Measurements from ENCODE around the gene CROCC. TPM values are rescaled to one million over a fixed set of nuclear protein-coding genes. Genes with fewer than 3 reads are reported as not detected.
"Not testable (repeated sequence)": the region's sequence is repeated elsewhere in the genome, so short reads cannot be mapped to it uniquely, and the experiment has no call there.

Gene CROCC
- total RNA-seq, 1 experiment from 2014 or later, result 36.9 TPM

GRCh38 chr1:16925635-16926490 is 4.1 kb downstream of the CROCC start:
- no peak overlapping the region for H3K4me3 ChIP-seq
- H3K27me3 ChIP-seq, result no peaks in the 10 kb centered on the region
- DNase-seq, result no peak
- no peaks in the 10 kb centered on the region for H3K9me3 ChIP-seq
- H3K36me3 ChIP-seq, result no peaks in the 10 kb centered on the region

GRCh38 chr1:16926491-16927073 is 4.9 kb downstream of the CROCC start:
- DNase-seq, result no peak
- Histone ChIP-seq H3K36me3 (no peaks in the 10 kb centered on the region), H3K4me3 (no peak overlapping the region), H3K9me3 (no peaks in the 10 kb centered on the region), H3K27me3 (no peaks in the 10 kb centered on the region)

GRCh38 chr1:16927256-16927655 is 5.5 kb downstream of the CROCC start:
- no peak for DNase-seq
- Histone ChIP-seq H3K27me3 (no peaks in the 10 kb centered on the region), H3K9me3 (no peaks in the 10 kb centered on the region), H3K36me3 (no peaks in the 10 kb centered on the region), H3K4me3 (no peak overlapping the region)

GRCh38 chr1:16927711-16928485 is 6.2 kb downstream of the CROCC start:
- H3K27me3 ChIP-seq, result no peaks in the 10 kb centered on the region
- H3K9me3 ChIP-seq, result no peaks in the 10 kb centered on the region
- DNase-seq, result no peak
- no peaks in the 10 kb centered on the region for H3K36me3 ChIP-seq
- H3K4me3 ChIP-seq, result no peak overlapping the region

- H3K9me3 ChIP-seq, DNase-seq, H3K4me3 ChIP-seq, H3K36me3 ChIP-seq, H3K27me3 ChIP-seq: not testable (repeated sequence)
Measured at GRCh38 chr1:16929146-16930041, 7.7 kb downstream of the CROCC start.

GRCh38 chr1:16931206-16931934 is 9.6 kb downstream of the CROCC start:
- not testable (repeated sequence) for H3K9me3 ChIP-seq, H3K36me3 ChIP-seq, DNase-seq, H3K4me3 ChIP-seq, H3K27me3 ChIP-seq

GRCh38 chr1:16933945-16934344 is 12.2 kb downstream of the CROCC start:
- H3K27me3 ChIP-seq, H3K4me3 ChIP-seq, H3K36me3 ChIP-seq, DNase-seq, H3K9me3 ChIP-seq: not testable (repeated sequence)

- H3K36me3 ChIP-seq, H3K27me3 ChIP-seq, DNase-seq, H3K9me3 ChIP-seq, H3K4me3 ChIP-seq: not testable (repeated sequence)
Measured at GRCh38 chr1:16936580-16936979, 14.8 kb downstream of the CROCC start.

GRCh38 chr1:16938351-16939321 is 16.9 kb downstream of the CROCC start:
- H3K9me3 ChIP-seq, result no peaks in the 10 kb centered on the region
- no peak for DNase-seq
- H3K4me3 ChIP-seq, result no peak overlapping the region
- no peaks in the 10 kb centered on the region for H3K36me3 ChIP-seq
- no peaks in the 10 kb centered on the region for H3K27me3 ChIP-seq

- not testable (repeated sequence) for H3K36me3 ChIP-seq, H3K4me3 ChIP-seq
Measured at GRCh38 chr1:16939386-16940180, 17.9 kb downstream of the CROCC start.

GRCh38 chr1:16944038-16944437 is 22.3 kb downstream of the CROCC start:
- Histone ChIP-seq H3K4me3 (no peak overlapping the region), H3K27me3 (no peaks in the 10 kb centered on the region), H3K9me3 (no peaks in the 10 kb centered on the region), H3K36me3 (no peaks in the 10 kb centered on the region)
- no peak for DNase-seq

More at GRCh38 chr1:16939386-16940180, 17.9 kb downstream of the CROCC start:
- DNase-seq, H3K27me3 ChIP-seq, H3K9me3 ChIP-seq: not testable (repeated sequence)

GRCh38 chr1:16945512-16945911 is 23.8 kb downstream of the CROCC start:
- H3K4me3 ChIP-seq, H3K27me3 ChIP-seq, DNase-seq, H3K9me3 ChIP-seq, H3K36me3 ChIP-seq: not testable (repeated sequence)

GRCh38 chr1:16946185-16946584 is 24.5 kb downstream of the CROCC start:
- not testable (repeated sequence) for H3K27me3 ChIP-seq, H3K36me3 ChIP-seq, H3K9me3 ChIP-seq, DNase-seq, H3K4me3 ChIP-seq

- H3K36me3 ChIP-seq, result no peaks in the 10 kb centered on the region
- no peaks in the 10 kb centered on the region for H3K9me3 ChIP-seq
- no peaks in the 10 kb centered on the region for H3K27me3 ChIP-seq
- H3K4me3 ChIP-seq, result no peak overlapping the region
- DNase-seq, result no peak
Measured at GRCh38 chr1:16946646-16947045, 24.9 kb downstream of the CROCC start.

Measured in MG63 (cell line).